Measurements from ENCODE around the gene RANGRF.

DNA sequence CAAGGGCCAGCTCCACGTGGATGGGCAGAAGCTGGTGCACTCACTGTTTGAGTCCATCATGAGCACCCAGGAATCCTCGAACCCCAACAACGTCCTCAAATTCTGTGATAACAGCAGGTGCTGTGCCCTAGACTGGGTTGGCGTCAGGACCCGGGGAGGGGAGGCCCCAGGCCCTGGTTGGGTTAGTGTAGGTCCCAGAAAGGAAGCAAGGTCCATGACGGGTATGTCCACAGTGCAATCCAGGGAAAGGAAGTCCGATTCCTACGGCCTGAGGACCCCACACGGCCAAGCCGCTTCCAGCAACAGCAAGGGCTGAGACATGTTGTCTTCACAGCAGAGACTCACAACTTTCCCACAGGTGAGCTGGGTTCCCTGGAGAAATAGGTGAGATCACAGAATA, 32.2 kb upstream of the RANGRF start:
- TF ChIP-seq, protein P1, sequence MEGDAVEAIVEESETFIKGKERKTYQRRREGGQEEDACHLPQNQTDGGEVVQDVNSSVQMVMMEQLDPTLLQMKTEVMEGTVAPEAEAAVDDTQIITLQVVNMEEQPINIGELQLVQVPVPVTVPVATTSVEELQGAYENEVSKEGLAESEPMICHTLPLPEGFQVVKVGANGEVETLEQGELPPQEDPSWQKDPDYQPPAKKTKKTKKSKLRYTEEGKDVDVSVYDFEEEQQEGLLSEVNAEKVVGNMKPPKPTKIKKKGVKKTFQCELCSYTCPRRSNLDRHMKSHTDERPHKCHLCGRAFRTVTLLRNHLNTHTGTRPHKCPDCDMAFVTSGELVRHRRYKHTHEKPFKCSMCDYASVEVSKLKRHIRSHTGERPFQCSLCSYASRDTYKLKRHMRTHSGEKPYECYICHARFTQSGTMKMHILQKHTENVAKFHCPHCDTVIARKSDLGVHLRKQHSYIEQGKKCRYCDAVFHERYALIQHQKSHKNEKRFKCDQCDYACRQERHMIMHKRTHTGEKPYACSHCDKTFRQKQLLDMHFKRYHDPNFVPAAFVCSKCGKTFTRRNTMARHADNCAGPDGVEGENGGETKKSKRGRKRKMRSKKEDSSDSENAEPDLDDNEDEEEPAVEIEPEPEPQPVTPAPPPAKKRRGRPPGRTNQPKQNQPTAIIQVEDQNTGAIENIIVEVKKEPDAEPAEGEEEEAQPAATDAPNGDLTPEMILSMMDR (IDR thresholded peaks at IDR 0.05) = no peak
- no peak for TF ChIP-seq POLR2A (IDR thresholded peaks at IDR 0.05)

All from breast epithelium (tissue), 3 donors.